Hepatocyte (in vitro differentiated cells): Measurements from ENCODE around the gene ELFN1. TPM values are rescaled to one million over a fixed set of nuclear protein-coding genes. Genes with fewer than 3 reads are reported as not detected.

Experiments
- DNase-seq: peaks from one replicate; pipeline ENCODE4 v3.0.0-alpha.2; 2016; ENCODE audit warnings: low spot score
- H2AFZ ChIP-seq: fragments of 200-600 bp; sonication (generic); 2 replicates; pipeline ENCODE4 v1.6.0; 2016; ENCODE audit warnings: antibody characterized with exemption, mild to moderate bottlenecking
- H3K27ac ChIP-seq: fragments of 200-600 bp; sonication (generic); 2 replicates; pipeline ENCODE4 v1.5.1; 2016; ENCODE audit warnings: mild to moderate bottlenecking
- H3K27me3 ChIP-seq: fragments of 200-600 bp; sonication (generic); 2 replicates; pipeline ENCODE4 v1.6.1; 2016
- H3K36me3 ChIP-seq: fragments of 200-600 bp; sonication (generic); replicated peaks from 2 replicates; pipeline ENCODE4 v1.5.1; 2016; ENCODE audit warnings: low read depth; ENCODE audit not compliant: insufficient read depth
- H3K4me1 ChIP-seq: fragments of 200-600 bp; sonication (generic); 2 replicates; pipeline ENCODE4 v1.5.1; 2016; ENCODE audit warnings: mild to moderate bottlenecking, moderate library complexity; ENCODE audit not compliant: insufficient read depth
- H3K4me2 ChIP-seq: fragments of 200-600 bp; sonication (generic); 2 replicates; pipeline ENCODE4 v1.6.0; 2016
- H3K4me3 ChIP-seq: fragments of 200-600 bp; sonication (generic); 2 replicates; pipeline ENCODE4 v1.5.1; 2016; ENCODE audit warnings: mild to moderate bottlenecking
- H3K79me2 ChIP-seq: fragments of 200-600 bp; sonication (generic); 2 replicates; pipeline ENCODE4 v1.6.0; 2017; ENCODE audit warnings: mild to moderate bottlenecking
- H3K9me2 ChIP-seq: fragments of 200-600 bp; sonication (generic); replicated peaks from 2 replicates; pipeline ENCODE4 v1.6.0; 2017; ENCODE audit warnings: mild to moderate bottlenecking; ENCODE audit not compliant: insufficient read depth
- H3K9me3 ChIP-seq: fragments of 200-600 bp; sonication (generic); 2 replicates; pipeline ENCODE4 v1.5.1; 2016; ENCODE audit warnings: low read depth, mild to moderate bottlenecking
- H4K20me1 ChIP-seq: fragments of 200-600 bp; sonication (generic); 2 replicates; pipeline ENCODE4 v1.6.0; 2016; ENCODE audit warnings: mild to moderate bottlenecking; ENCODE audit not compliant: insufficient read depth, poor library complexity, severe bottlenecking
- EZH2 ChIP-seq: fragments of 200-600 bp; sonication (generic); IDR thresholded peaks from 2 replicates; pipeline ENCODE4 v1.6.1; 2016; ENCODE audit warnings: antibody characterized with exemption, mild to moderate bottlenecking, borderline replicate concordance
- EZH2phosphoT487 ChIP-seq: fragments of 200-600 bp; sonication (generic); IDR thresholded peaks from one replicate; pipeline ENCODE4 v1.6.1; 2018; ENCODE audit warnings: antibody characterized with exemption, mild to moderate bottlenecking, low read depth, moderate library complexity; ENCODE audit not compliant: unreplicated experiment, severe bottlenecking
- WGBS: methylation state at CpG from one replicate; pipeline ENCODE4 v1.1.6; 2016; ENCODE audit warnings: low lambda C conversion rate; ENCODE audit errors: missing lambda C conversion rate; 5-methylcytosine and 5-hydroxymethylcytosine counted together
- polyA plus RNA-seq: library from polyadenylated mRNA; unstranded; fragments of >200 nt; fragmentation: Nextera tagmentation; extraction: Ambion mirVana; gene quantifications from 2 replicates; pipeline ENCODE4 v1.2.1, GENCODE V29; 2016
- total RNA-seq: library from RNA; depleted of rRNA; stranded (reverse); fragments of >200 nt; gene quantifications from 2 replicates; pipeline ENCODE4 v1.2.3, GENCODE V29; 2014
- TF ChIP-seq, protein P1 (sequence below): fragments of 200-600 bp; sonication (generic); IDR thresholded peaks from 2 replicates; pipeline ENCODE4 v1.5.1; 2016; ENCODE audit warnings: antibody characterized with exemption, mild to moderate bottlenecking; ENCODE audit not compliant: poor library complexity

The ELFN1 gene
- total and polyA plus RNA-seq, 2 experiments from 2014 or later: 3.6 to 5.5 TPM

- Histone ChIP-seq H3K27ac (no peak overlapping the region), H4K20me1 (no peaks in the 10 kb centered on the region), H3K9me2 (no peaks in the 10 kb centered on the region), H3K36me3 (no peaks in the 10 kb centered on the region), H3K4me3 (no peak overlapping the region), H2AFZ (no peak overlapping the region), H3K9me3 (no peaks in the 10 kb centered on the region), H3K79me2 (no peaks in the 10 kb centered on the region), H3K4me1 (peaks cover 4% of the 10 kb centered on the region), H3K4me2 (no peak overlapping the region), H3K27me3 (no peaks in the 10 kb centered on the region)
- TF ChIP-seq, protein P1, sequence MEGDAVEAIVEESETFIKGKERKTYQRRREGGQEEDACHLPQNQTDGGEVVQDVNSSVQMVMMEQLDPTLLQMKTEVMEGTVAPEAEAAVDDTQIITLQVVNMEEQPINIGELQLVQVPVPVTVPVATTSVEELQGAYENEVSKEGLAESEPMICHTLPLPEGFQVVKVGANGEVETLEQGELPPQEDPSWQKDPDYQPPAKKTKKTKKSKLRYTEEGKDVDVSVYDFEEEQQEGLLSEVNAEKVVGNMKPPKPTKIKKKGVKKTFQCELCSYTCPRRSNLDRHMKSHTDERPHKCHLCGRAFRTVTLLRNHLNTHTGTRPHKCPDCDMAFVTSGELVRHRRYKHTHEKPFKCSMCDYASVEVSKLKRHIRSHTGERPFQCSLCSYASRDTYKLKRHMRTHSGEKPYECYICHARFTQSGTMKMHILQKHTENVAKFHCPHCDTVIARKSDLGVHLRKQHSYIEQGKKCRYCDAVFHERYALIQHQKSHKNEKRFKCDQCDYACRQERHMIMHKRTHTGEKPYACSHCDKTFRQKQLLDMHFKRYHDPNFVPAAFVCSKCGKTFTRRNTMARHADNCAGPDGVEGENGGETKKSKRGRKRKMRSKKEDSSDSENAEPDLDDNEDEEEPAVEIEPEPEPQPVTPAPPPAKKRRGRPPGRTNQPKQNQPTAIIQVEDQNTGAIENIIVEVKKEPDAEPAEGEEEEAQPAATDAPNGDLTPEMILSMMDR: no peak
- TF ChIP-seq EZH2 (no peak), EZH2phosphoT487 (no peak)
- no peak for DNase-seq
- 91% methylated on average over 10 of the region's 11 CpGs for WGBS
Measured at GRCh38 chr7:1738511-1738910, 68.4 kb downstream of the ELFN1 start.

DNA sequence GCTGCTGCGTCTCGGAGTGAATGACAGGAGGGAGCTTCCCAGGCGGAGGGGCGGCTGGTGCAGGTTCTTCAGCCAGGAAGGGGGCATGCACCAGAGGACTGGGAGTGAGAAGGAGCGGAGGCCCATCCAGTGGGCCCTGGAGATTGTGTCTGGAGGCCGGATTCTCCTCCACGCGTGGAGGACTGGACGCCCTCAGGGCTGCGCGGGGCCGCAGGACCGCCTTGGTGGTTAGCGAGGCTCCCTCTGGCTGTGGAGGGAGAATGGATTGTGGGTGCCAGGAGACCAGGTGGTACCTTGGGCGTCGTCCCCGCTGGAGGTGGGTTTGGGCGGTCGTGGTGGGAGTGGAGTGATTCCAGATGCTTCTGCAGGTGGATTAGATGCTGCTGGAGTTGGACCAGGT lies 68.9 kb downstream of the ELFN1 start:
- H3K9me3 ChIP-seq: no peaks in the 10 kb centered on the region
- TF ChIP-seq, protein P1: no peak
- 95% methylated on average over 19 of the region's 19 CpGs for WGBS
- no peaks in the 10 kb centered on the region for H3K27me3 ChIP-seq
- no peak overlapping the region for H3K27ac ChIP-seq
- H2AFZ ChIP-seq: no peak overlapping the region
- no peak for DNase-seq
- no peaks in the 10 kb centered on the region for H3K9me2 ChIP-seq
- H3K79me2 ChIP-seq: no peaks in the 10 kb centered on the region
- no peak overlapping the region for H3K4me3 ChIP-seq
- H4K20me1 ChIP-seq: no peaks in the 10 kb centered on the region
- H3K36me3 ChIP-seq: no peaks in the 10 kb centered on the region
- H3K4me2 ChIP-seq: no peak overlapping the region
- peaks cover 4% of the 10 kb centered on the region for H3K4me1 ChIP-seq

DNA sequence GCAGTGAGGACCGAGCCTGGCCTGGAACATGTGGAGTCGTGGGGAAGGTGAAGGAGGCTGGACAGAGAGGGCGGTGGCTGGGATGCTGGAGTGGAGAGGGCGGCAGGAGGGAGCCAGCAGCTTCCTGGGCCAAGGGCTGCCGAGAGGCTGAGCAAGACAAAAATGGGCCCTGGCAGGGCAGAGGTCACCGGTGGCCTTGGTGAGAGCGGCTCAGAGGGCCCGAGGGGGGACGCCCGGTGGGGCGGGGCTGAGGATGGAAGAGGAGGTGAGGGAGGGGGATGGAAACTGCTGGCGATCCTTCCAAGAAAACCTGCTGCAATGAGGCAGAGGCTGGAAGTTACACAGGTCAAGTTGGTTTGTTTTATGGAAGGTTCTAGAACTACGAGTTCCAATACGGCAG lies 69.5 kb downstream of the ELFN1 start:
- no peak for TF ChIP-seq EZH2phosphoT487
- no peak for TF ChIP-seq EZH2
- TF ChIP-seq, protein P1: no peak
- no peak for DNase-seq

GRCh38 chr7:1740214-1740613 lies 70.1 kb downstream of the ELFN1 start:
- Histone ChIP-seq H3K27ac (no peak overlapping the region), H3K4me3 (no peak overlapping the region), H3K27me3 (no peaks in the 10 kb centered on the region), H3K4me1 (peaks cover 4% of the 10 kb centered on the region), H2AFZ (no peak overlapping the region), H3K9me3 (no peaks in the 10 kb centered on the region), H3K9me2 (no peaks in the 10 kb centered on the region), H3K79me2 (no peaks in the 10 kb centered on the region), H3K4me2 (no peak overlapping the region), H3K36me3 (no peaks in the 10 kb centered on the region), H4K20me1 (no peaks in the 10 kb centered on the region)
- no peak for DNase-seq
- no peak for TF ChIP-seq EZH2
- TF ChIP-seq, protein P1: no peak
- no peak for TF ChIP-seq EZH2phosphoT487
- WGBS: 98% methylated on average over 16 of the region's 17 CpGs

More for the DNA sequence above, 69.5 kb downstream of the ELFN1 start:
- Histone ChIP-seq H3K4me3 (no peak overlapping the region), H3K9me2 (no peaks in the 10 kb centered on the region), H3K27ac (no peak overlapping the region), H3K9me3 (no peaks in the 10 kb centered on the region), H3K4me2 (no peak overlapping the region), H3K27me3 (no peaks in the 10 kb centered on the region), H3K36me3 (no peaks in the 10 kb centered on the region), H3K79me2 (no peaks in the 10 kb centered on the region), H4K20me1 (no peaks in the 10 kb centered on the region), H3K4me1 (peaks cover 4% of the 10 kb centered on the region), H2AFZ (no peak overlapping the region)
- WGBS: 83% methylated on average over 13 of the region's 14 CpGs
